H1 (cell line): ENCODE results near the gene ZNF536. TPM values are rescaled to one million over a fixed set of nuclear protein-coding genes. Genes with fewer than 3 reads are reported as not detected.

Experiments used
- CTCF ChIA-PET: fragments of 300-600 bp; sonication (Branson Sonifier 250); formaldehyde crosslinking; loops from one replicate; lab custom pipeline; 2021; ENCODE audit not compliant: partially characterized antibody; lab: Charles Lee
- POLR2A ChIA-PET: fragments of 300-600 bp; sonication (Branson Sonifier 250); formaldehyde crosslinking; loops from one replicate; lab custom pipeline; 2021; ENCODE audit warnings: inconsistent platforms; ENCODE audit not compliant: partially characterized antibody; lab: Charles Lee
- DNase-seq, 2 experiments: peaks; one replicate each; pipeline versions ENCODE4 v3.0.0 to v3.0.0-alpha.2; 2010 to 2022; ENCODE audit warnings: low spot score in 2 of 2, low read depth in 1 of 2, mixed read lengths in 1 of 2
- FAIRE-seq: peaks from 2 replicates; lab custom pipeline; 2011; peaks lifted over from hg19 to GRCh38; lab: Jason Lieb, UNC
- H2AFZ ChIP-seq: 2 replicates; pipeline ENCODE4 v1.8.1; 2012; ENCODE audit warnings: low read length, inconsistent platforms
- H2AK5ac ChIP-seq: 2 replicates; pipeline ENCODE4 v1.6.1; 2013; ENCODE audit warnings: low read depth, low read length
- H2BK120ac ChIP-seq: replicated peaks from 2 replicates; pipeline ENCODE3; 2013; ENCODE audit warnings: low read depth, low read length, inconsistent platforms
- H2BK12ac ChIP-seq: 2 replicates; pipeline ENCODE4 v1.6.1; 2013; ENCODE audit warnings: low read depth, low read length
- H2BK15ac ChIP-seq: 2 replicates; pipeline ENCODE4 v1.6.1; 2013; ENCODE audit warnings: low read length
- H2BK20ac ChIP-seq: 2 replicates; pipeline ENCODE4 v1.6.1; 2013; ENCODE audit warnings: low read length
- H2BK5ac ChIP-seq: 2 replicates; pipeline ENCODE4 v1.6.1; 2013; ENCODE audit warnings: low read depth, low read length
- H3K14ac ChIP-seq: 2 replicates; pipeline ENCODE4 v1.6.1; 2013; ENCODE audit warnings: inconsistent platforms; ENCODE audit not compliant: insufficient read length
- H3K18ac ChIP-seq: 2 replicates; pipeline ENCODE4 v1.6.1; 2013; ENCODE audit warnings: low read length; ENCODE audit errors: extremely low read depth
- H3K23ac ChIP-seq: 2 replicates; pipeline ENCODE4 v1.6.1; 2013; ENCODE audit warnings: inconsistent platforms; ENCODE audit not compliant: insufficient read length
- H3K23me2 ChIP-seq: 2 replicates; pipeline ENCODE4 v1.6.1; 2013; ENCODE audit warnings: low read depth, low read length
- H3K27ac ChIP-seq: 2 replicates; pipeline ENCODE4 v1.6.1; 2011; ENCODE audit warnings: low read depth, low read length, inconsistent platforms
- H3K27me3 ChIP-seq, 4 experiments: replicated peaks in 1 of 4; 1 replicate in 1 of 4; 2 replicates in 3 of 4; pipeline versions ENCODE4 v1.6.1 to v1.8.1; 2011 to 2013; ENCODE audit warnings: low read length in 3 of 4, mild to moderate bottlenecking in 3 of 4, inconsistent platforms in 2 of 4, mixed read lengths in 2 of 4, moderate library complexity in 1 of 4; ENCODE audit not compliant: control insufficient read depth in 3 of 4, insufficient read depth in 3 of 4; ENCODE audit errors: extremely low read depth in 1 of 4
- H3K36me3 ChIP-seq, 4 experiments: 2 replicates each; pipeline versions ENCODE4 v1.6.1 to v1.8.1; 2011 to 2013; ENCODE audit warnings: mild to moderate bottlenecking in 4 of 4, low read length in 3 of 4, moderate library complexity in 2 of 4, control low read depth in 1 of 4, inconsistent platforms in 1 of 4; ENCODE audit not compliant: insufficient read depth in 4 of 4, control insufficient read depth in 2 of 4
- H3K4ac ChIP-seq: replicated peaks from 2 replicates; pipeline ENCODE3; 2013; ENCODE audit warnings: low read length, low read depth, mixed read lengths, inconsistent platforms; ENCODE audit not compliant: insufficient read length
- H3K4me1 ChIP-seq, 4 experiments: replicated peaks in 1 of 4; 1 replicate in 1 of 4; 2 replicates in 3 of 4; pipeline versions ENCODE4 v1.6.1 to v1.8.1; 2011 to 2013; ENCODE audit warnings: low read length in 3 of 4, inconsistent platforms in 2 of 4, mixed read lengths in 1 of 4; ENCODE audit not compliant: insufficient read depth in 4 of 4, control insufficient read depth in 3 of 4
- H3K4me2 ChIP-seq, 2 experiments: 2 replicates each; pipeline versions ENCODE4 v1.6.1 to v1.8.1; 2011 to 2013; ENCODE audit warnings: low read depth in 2 of 2, low read length in 2 of 2, control low read depth in 1 of 2, inconsistent platforms in 1 of 2, mild to moderate bottlenecking in 1 of 2; ENCODE audit not compliant: insufficient read depth in 1 of 2
- H3K4me3 ChIP-seq, 4 experiments: fragments of 200-600, 300-600 bp in 1 of 4; sonication (generic), shearing (Covaris generic), sonication (Bioruptor Twin) in 1 of 4; 2 replicates each; pipeline versions ENCODE4 v1.5.1 to v1.8.1; 2011 to 2016; ENCODE audit warnings: low read length in 4 of 4, low read depth in 3 of 4, control low read depth in 2 of 4, inconsistent platforms in 2 of 4, mild to moderate bottlenecking in 2 of 4, mixed read lengths in 1 of 4, moderate library complexity in 1 of 4; ENCODE audit not compliant: insufficient read depth in 2 of 4; ENCODE audit errors: extremely low read depth in 1 of 4
- H3K56ac ChIP-seq: replicated peaks from 2 replicates; pipeline ENCODE3; 2013; ENCODE audit warnings: low read depth, mild to moderate bottlenecking, mixed read lengths, low read length, inconsistent platforms; ENCODE audit not compliant: insufficient read length
- H3K79me1 ChIP-seq: 2 replicates; pipeline ENCODE4 v1.6.1; 2013; ENCODE audit warnings: low read depth, low read length, control low read depth
- H3K79me2 ChIP-seq, 2 experiments: 2 replicates each; pipeline versions ENCODE4 v1.6.1 to v1.8.1; 2012 to 2013; ENCODE audit warnings: low read length in 2 of 2, mild to moderate bottlenecking in 2 of 2, inconsistent platforms in 1 of 2; ENCODE audit not compliant: insufficient read depth in 2 of 2, control insufficient read depth in 1 of 2
- H3K9ac ChIP-seq, 4 experiments: replicated peaks in 1 of 4; 1 replicate in 1 of 4; 2 replicates in 3 of 4; pipeline versions ENCODE4 v1.6.1 to v1.8.1; 2011 to 2013; ENCODE audit warnings: low read depth in 3 of 4, low read length in 3 of 4, control low read depth in 2 of 4, mild to moderate bottlenecking in 2 of 4, moderate library complexity in 2 of 4, inconsistent platforms in 1 of 4; ENCODE audit errors: extremely low read depth in 1 of 4
- H3K9me3 ChIP-seq, 2 experiments: 2 replicates each; pipeline versions ENCODE4 v1.6.1 to v1.8.1; 2012 to 2013; ENCODE audit warnings: mild to moderate bottlenecking in 2 of 2, moderate library complexity in 2 of 2, control low read depth in 1 of 2, inconsistent platforms in 1 of 2, low read depth in 1 of 2, low read length in 1 of 2, mixed read lengths in 1 of 2; ENCODE audit not compliant: insufficient read depth in 2 of 2
- H4K20me1 ChIP-seq, 2 experiments: replicated peaks in 1 of 2; 2 replicates each; pipeline versions ENCODE3 to v1.8.1; 2011 to 2013; ENCODE audit warnings: inconsistent platforms in 2 of 2, low read length in 2 of 2, mild to moderate bottlenecking in 1 of 2; ENCODE audit not compliant: insufficient read depth in 2 of 2, control insufficient read depth in 1 of 2
- H4K5ac ChIP-seq: 2 replicates; pipeline ENCODE4 v1.6.1; 2013; ENCODE audit warnings: low read length, low read depth, mixed read lengths, inconsistent platforms; ENCODE audit not compliant: insufficient read length
- H4K8ac ChIP-seq: 2 replicates; pipeline ENCODE4 v1.8.0; 2013; ENCODE audit warnings: mild to moderate bottlenecking, moderate library complexity, low read length, inconsistent platforms; ENCODE audit not compliant: insufficient read depth; ENCODE audit errors: extremely low read depth
- H4K91ac ChIP-seq: replicated peaks from 2 replicates; pipeline ENCODE3; 2013; ENCODE audit warnings: low read length, mixed read lengths, inconsistent platforms; ENCODE audit not compliant: insufficient read length
- CEBPB ChIP-seq: IDR thresholded peaks from 2 replicates; pipeline ENCODE4 v1.6.1; 2012; ENCODE audit warnings: low read depth, low read length
- CTCF ChIP-seq, 3 experiments: IDR thresholded peaks; 1 replicate in 2 of 3; 2 replicates in 1 of 3; pipeline versions ENCODE4 v1.5.1 to v1.6.1; 2011; ENCODE audit warnings: low read length in 3 of 3, mild to moderate bottlenecking in 3 of 3, inconsistent platforms in 2 of 3, low read depth in 1 of 3, moderate library complexity in 1 of 3; ENCODE audit not compliant: insufficient read depth in 1 of 3; ENCODE audit errors: control extremely low read depth in 1 of 3
- HDAC6 ChIP-seq: IDR thresholded peaks from one replicate; pipeline ENCODE4 v1.7.1; 2012; ENCODE audit warnings: low read depth, mild to moderate bottlenecking, inconsistent platforms, low read length, moderate library complexity
- NRF1 ChIP-seq: IDR thresholded peaks from 2 replicates; pipeline ENCODE4 v1.6.1; 2011; ENCODE audit warnings: mild to moderate bottlenecking, low read depth, low read length, improper control_type of control experiment
- RAD21 ChIP-seq, 2 experiments: IDR thresholded peaks in 1 of 2; conservative IDR thresholded peaks in 1 of 2; 2 replicates each; pipeline ENCODE4 v1.6.1; 2011; ENCODE audit warnings: low read depth in 2 of 2, low read length in 2 of 2, improper control_type of control experiment in 1 of 2, inconsistent platforms in 1 of 2, mild to moderate bottlenecking in 1 of 2, moderate library complexity in 1 of 2
- SIN3A ChIP-seq, 2 experiments: IDR thresholded peaks in 1 of 2; conservative IDR thresholded peaks in 1 of 2; 2 replicates each; pipeline ENCODE4 v1.6.1; 2011 to 2012; ENCODE audit warnings: low read length in 2 of 2, improper control_type of control experiment in 1 of 2, low read depth in 1 of 2, mild to moderate bottlenecking in 1 of 2
- SP2 ChIP-seq: IDR thresholded peaks from 2 replicates; pipeline ENCODE4 v1.6.1; 2012; ENCODE audit warnings: mild to moderate bottlenecking, low read length, inconsistent platforms
- ZNF274 ChIP-seq: IDR thresholded peaks from 2 replicates; pipeline ENCODE4 v1.7.0; 2012; ENCODE audit warnings: low read length, borderline replicate concordance; ENCODE audit errors: extremely low read depth
- WGBS, 2 experiments: shearing (Covaris generic) in 1 of 2; methylation state at CpG; one replicate each; pipeline versions ENCODE4 v1.1.6 to v1.1.7; 2013 to 2015; ENCODE audit warnings: low lambda C conversion rate in 2 of 2, mixed read lengths in 2 of 2, inconsistent platforms in 1 of 2, low coverage in 1 of 2, missing lambda C conversion rate in 1 of 2; ENCODE audit not compliant: insufficient replicate concordance in 2 of 2, insufficient coverage in 1 of 2, insufficient read length in 1 of 2; ENCODE audit errors: extremely low coverage in 1 of 2, missing lambda C conversion rate in 1 of 2; 5-methylcytosine and 5-hydroxymethylcytosine counted together
- polyA plus RNA-seq, 7 experiments: library from polyadenylated mRNA; depleted of rRNA in 3 of 7; stranded (reverse) in 5 of 7; unstranded in 2 of 7; fragments of >200 nt in 5 of 7; fragments of 200-250 nt in 2 of 7; gene quantifications; 1 replicate in 5 of 7; 2 replicates in 1 of 7; 4 replicates in 1 of 7; pipeline versions ENCODE4 v1.2.1 to v1.2.3, GENCODE V29; 2011 to 2013; ENCODE audit warnings: missing spikeins in 2 of 7, mixed read lengths in 2 of 7
- total RNA-seq: library from RNA; stranded (reverse); fragmentation: NEBNext Ultra II Directional; extraction: Animal tissue kit (Norgen Biotek cat#: 25700); gene quantifications from 2 replicates; pipeline ENCODE4 v1.2.1, GENCODE V29; 2021

ZNF536 gene
- total and polyA plus RNA-seq, 2 of the 8 experiments (the other 6 are each of a cell fraction or from before 2014, with no cell fraction given), result 0.09 to 0.11 TPM

DNA sequence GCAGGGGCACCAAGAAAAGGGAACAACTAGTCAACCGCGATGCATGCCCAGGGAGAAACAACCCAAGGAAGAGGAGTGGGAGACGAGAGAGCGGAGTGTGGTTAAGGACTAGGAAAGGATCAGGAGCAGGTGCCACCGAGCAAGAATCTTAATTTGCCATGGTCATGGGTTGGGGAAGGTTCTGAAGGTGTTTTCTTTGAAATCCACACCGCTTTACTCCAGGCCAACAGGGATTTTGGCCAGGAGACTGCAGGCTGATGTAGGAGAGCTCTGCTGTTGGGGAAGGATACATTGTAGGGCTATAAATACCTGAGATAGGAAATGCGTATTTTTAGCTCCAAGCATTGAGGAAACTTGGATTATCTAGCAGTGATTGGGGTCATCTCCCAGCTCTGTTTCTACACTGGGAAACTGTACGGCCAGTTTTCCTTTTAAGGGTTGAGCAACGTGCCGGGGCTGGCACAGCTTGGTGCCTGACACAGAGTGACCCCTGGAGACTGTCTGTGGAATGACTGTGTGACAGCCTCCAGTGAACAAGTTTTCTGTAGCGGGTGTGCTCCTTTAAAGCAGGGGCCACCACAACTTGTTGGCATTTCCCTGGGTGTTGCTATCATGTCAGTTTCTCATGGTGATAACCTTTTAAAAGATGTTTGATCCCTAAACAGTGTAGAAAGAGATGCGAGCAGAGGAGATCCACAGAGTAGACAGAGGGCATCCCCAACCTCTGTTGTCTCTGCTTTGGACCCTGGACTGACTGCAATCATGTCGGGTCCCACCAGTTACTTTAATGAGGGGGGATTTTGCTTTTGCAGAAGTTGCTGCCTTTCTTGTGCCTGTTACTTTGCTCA lies 34.3 kb downstream of the ZNF536 start:
- Histone ChIP-seq H4K20me1 (peaks cover 0 to 2% of the 10 kb centered on the region in 2 experiments), H3K9ac (no peak overlapping the region), H2BK5ac (no peak overlapping the region), H4K8ac (no peak overlapping the region), H3K4me3 (no peak overlapping the region), H4K91ac (no peak overlapping the region), H3K4ac (no peak overlapping the region), H3K27ac (no peak overlapping the region), H2AFZ (no peak overlapping the region), H2AK5ac (no peak overlapping the region), H3K18ac (no peak overlapping the region), H4K5ac (no peak overlapping the region), H2BK20ac (no peak overlapping the region), H3K4me1 (peaks cover 0 to 7% (median 2%) of the 10 kb centered on the region in 4 experiments; a peak in 4 of 7 replicates), H3K79me2 (no peaks in the 10 kb centered on the region), H3K9me3 (no peaks in the 10 kb centered on the region), H3K79me1 (no peaks in the 10 kb centered on the region; the same call in 1 of the 2 replicates), H3K23me2 (peaks cover 6% of the 10 kb centered on the region; the same call in 1 of the 2 replicates), H3K27me3 (no peaks in the 10 kb centered on the region; a peak in 1 of 7 replicates), H3K23ac (no peak overlapping the region), H2BK120ac (no peak overlapping the region), H3K4me2 (no peak overlapping the region), H3K14ac (no peak overlapping the region), H3K56ac (no peak overlapping the region), H2BK12ac (peak overlapping the region; percentile 29; the same call in 1 of the 2 replicates), H2BK15ac (no peak overlapping the region), H3K36me3 (no peaks in the 10 kb centered on the region)
- DNase-seq (peak in 1 of 2 experiments; percentile 47), FAIRE-seq (no peak)
- POLR2A ChIA-PET, result no interaction called here
- CTCF ChIA-PET, result interaction anchor here (0.6 to 1.7 kb wide), 11 partner anchors 9 to 1228 kb away, joined by 3 to 5 read pairs (median 4); no protein-coding TSS in a partner anchor
- 82% methylated on average over 13 of the region's 13 CpGs; no CpG with 5 or more reads in 1 of the 2 experiments for WGBS, 2 experiments
- TF ChIP-seq SP2 (no peak), RAD21 (IDR thresholded peaks at IDR 0.05 in 1 of 2, conservative IDR thresholded peaks at IDR 0.05 in 1 of 2; ENCODE audit: low read depth in 2 of 2, low read length in 2 of 2) (peak; percentile 71 to 80), SIN3A (conservative IDR thresholded peaks at IDR 0.05 in 1 of 2, IDR thresholded peaks at IDR 0.05 in 1 of 2; ENCODE audit: low read depth in 1 of 2, low read length in 2 of 2) (no peak), NRF1 (no peak), HDAC6 (no peak), CEBPB (peak; percentile 79), CTCF (IDR thresholded peaks at IDR 0.05; ENCODE audit: control extremely low read depth in 1 of 3, insufficient read depth in 1 of 3, low read depth in 1 of 3, low read length in 3 of 3) (peak; percentile 59 to 69 (median 67)), ZNF274 (no peak)
